Body of pancreas (tissue), 4 donors: ENCODE data around the gene TBC1D10A.

Experiments used
- POLR2A ChIP-seq, 3 donors: fragments of 450-650 bp; IDR thresholded peaks; one replicate each; pipeline ENCODE4 v1.6.1; 2016; ENCODE audit warnings: antibody characterized with exemption in 3 of 3, mild to moderate bottlenecking in 2 of 3
- TF ChIP-seq, protein P1 (sequence below), 7 experiments: fragments of 450-650 bp in 4 of 7; fragments of 200-600 bp in 3 of 7; sonication (generic) in 3 of 7; IDR thresholded peaks; one replicate each; pipeline ENCODE4 v1.5.1; 2016 to 2019; ENCODE audit warnings: antibody characterized with exemption in 7 of 7

GRCh38 chr22:30293026-30293425, 33.7 kb downstream of the TBC1D10A start:
- TF ChIP-seq, protein P1, sequence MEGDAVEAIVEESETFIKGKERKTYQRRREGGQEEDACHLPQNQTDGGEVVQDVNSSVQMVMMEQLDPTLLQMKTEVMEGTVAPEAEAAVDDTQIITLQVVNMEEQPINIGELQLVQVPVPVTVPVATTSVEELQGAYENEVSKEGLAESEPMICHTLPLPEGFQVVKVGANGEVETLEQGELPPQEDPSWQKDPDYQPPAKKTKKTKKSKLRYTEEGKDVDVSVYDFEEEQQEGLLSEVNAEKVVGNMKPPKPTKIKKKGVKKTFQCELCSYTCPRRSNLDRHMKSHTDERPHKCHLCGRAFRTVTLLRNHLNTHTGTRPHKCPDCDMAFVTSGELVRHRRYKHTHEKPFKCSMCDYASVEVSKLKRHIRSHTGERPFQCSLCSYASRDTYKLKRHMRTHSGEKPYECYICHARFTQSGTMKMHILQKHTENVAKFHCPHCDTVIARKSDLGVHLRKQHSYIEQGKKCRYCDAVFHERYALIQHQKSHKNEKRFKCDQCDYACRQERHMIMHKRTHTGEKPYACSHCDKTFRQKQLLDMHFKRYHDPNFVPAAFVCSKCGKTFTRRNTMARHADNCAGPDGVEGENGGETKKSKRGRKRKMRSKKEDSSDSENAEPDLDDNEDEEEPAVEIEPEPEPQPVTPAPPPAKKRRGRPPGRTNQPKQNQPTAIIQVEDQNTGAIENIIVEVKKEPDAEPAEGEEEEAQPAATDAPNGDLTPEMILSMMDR (IDR thresholded peaks at IDR 0.05), result no peak
- TF ChIP-seq POLR2A (IDR thresholded peaks at IDR 0.05), result no peak
